HCT116 (cell line): Measurements from ENCODE around the gene MTHFD1L.
"Not testable (repeated sequence)": the region's sequence is repeated elsewhere in the genome, so short reads cannot be mapped to it uniquely, and the experiment has no call there.

Experiments used
- CEBPB ChIP-seq: IDR thresholded peaks from 2 replicates; pipeline ENCODE4 v1.6.1; 2012; ENCODE audit warnings: low read depth
- EZH2 ChIP-seq: fragments of 200-600 bp; sonication (generic); IDR thresholded peaks from 2 replicates; pipeline ENCODE4 v1.6.1; 2017; ENCODE audit warnings: antibody characterized with exemption, mixed run types
- EZH2phosphoT487 ChIP-seq: fragments of 200-600 bp; IDR thresholded peaks from 2 replicates; pipeline ENCODE4 v1.6.1; 2018; ENCODE audit warnings: antibody characterized with exemption, borderline replicate concordance
- FOSL1 ChIP-seq: IDR thresholded peaks from 2 replicates; pipeline ENCODE4 v1.6.1; 2012; ENCODE audit warnings: low read depth
- POLR2A ChIP-seq: IDR thresholded peaks from 2 replicates; pipeline ENCODE4 v1.7.0; 2011; ENCODE audit warnings: borderline replicate concordance; ENCODE audit not compliant: insufficient read depth, insufficient read length; ENCODE audit errors: extremely low read depth
- POLR2AphosphoS5 ChIP-seq: IDR thresholded peaks from 2 replicates; pipeline ENCODE4 v1.6.1; 2011; ENCODE audit warnings: mild to moderate bottlenecking, low read depth, low read length, moderate library complexity
- TCF7L2 ChIP-seq: IDR thresholded peaks from 2 replicates; pipeline ENCODE4 v1.7.0; 2011; ENCODE audit warnings: borderline replicate concordance, inconsistent platforms; ENCODE audit not compliant: insufficient read depth, insufficient read length; ENCODE audit errors: extremely low read depth
- TF ChIP-seq, protein P1 (sequence below), 3 experiments: fragments of 200-600 bp in 1 of 3; sonication (generic) in 1 of 3; IDR thresholded peaks in 2 of 3; conservative IDR thresholded peaks in 1 of 3; 2 replicates each; pipeline ENCODE4 v1.5.1; 2012 to 2017; ENCODE audit warnings: low read depth in 2 of 3, low read length in 2 of 3, antibody characterized with exemption in 1 of 3, borderline replicate concordance in 1 of 3, control low read depth in 1 of 3, mild to moderate bottlenecking in 1 of 3, mixed read lengths in 1 of 3, mixed run types in 1 of 3, moderate library complexity in 1 of 3; ENCODE audit not compliant: insufficient read depth in 1 of 3
- TF ChIP-seq, protein P2 (sequence below): IDR thresholded peaks from 2 replicates; pipeline ENCODE4 v1.6.1; 2012; ENCODE audit warnings: low read depth
- TF ChIP-seq, protein P3 (sequence below): IDR thresholded peaks from 2 replicates; pipeline ENCODE4 v1.6.1; 2011; ENCODE audit warnings: mild to moderate bottlenecking, low read length, moderate library complexity; ENCODE audit not compliant: insufficient replicate concordance; ENCODE audit errors: extremely low read depth
- TF ChIP-seq, protein P4 (sequence below): IDR thresholded peaks from 2 replicates; pipeline ENCODE4 v1.6.1; 2012
- TF ChIP-seq, protein P5 (sequence below): IDR thresholded peaks from 2 replicates; pipeline ENCODE4 v1.6.1; 2012

DNA sequence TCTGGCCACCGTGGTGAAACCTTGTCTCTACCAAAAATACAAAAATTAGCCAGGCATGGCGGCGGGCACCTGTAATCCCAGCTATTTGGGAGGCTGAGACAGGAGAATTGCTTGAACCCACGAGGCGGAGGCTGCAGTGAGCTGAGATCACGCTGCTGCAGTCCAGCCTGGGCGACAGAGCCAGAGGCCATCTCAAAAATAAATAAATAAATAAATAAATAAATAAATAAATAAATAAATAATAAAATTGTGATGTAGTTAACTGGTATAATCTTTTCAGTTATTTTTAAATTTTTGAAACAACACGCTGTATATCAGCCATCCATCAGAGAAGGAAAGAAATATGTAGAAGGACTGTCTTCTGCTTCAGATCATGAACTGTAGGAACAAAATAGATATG lies 221.6 kb downstream of the MTHFD1L start:
- TF ChIP-seq TCF7L2, EZH2, POLR2AphosphoS5, CEBPB, POLR2A, FOSL1, EZH2phosphoT487: not testable (repeated sequence)
- TF ChIP-seq, protein P1, sequence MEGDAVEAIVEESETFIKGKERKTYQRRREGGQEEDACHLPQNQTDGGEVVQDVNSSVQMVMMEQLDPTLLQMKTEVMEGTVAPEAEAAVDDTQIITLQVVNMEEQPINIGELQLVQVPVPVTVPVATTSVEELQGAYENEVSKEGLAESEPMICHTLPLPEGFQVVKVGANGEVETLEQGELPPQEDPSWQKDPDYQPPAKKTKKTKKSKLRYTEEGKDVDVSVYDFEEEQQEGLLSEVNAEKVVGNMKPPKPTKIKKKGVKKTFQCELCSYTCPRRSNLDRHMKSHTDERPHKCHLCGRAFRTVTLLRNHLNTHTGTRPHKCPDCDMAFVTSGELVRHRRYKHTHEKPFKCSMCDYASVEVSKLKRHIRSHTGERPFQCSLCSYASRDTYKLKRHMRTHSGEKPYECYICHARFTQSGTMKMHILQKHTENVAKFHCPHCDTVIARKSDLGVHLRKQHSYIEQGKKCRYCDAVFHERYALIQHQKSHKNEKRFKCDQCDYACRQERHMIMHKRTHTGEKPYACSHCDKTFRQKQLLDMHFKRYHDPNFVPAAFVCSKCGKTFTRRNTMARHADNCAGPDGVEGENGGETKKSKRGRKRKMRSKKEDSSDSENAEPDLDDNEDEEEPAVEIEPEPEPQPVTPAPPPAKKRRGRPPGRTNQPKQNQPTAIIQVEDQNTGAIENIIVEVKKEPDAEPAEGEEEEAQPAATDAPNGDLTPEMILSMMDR (IDR thresholded peaks at IDR 0.05 in 2 of 3, conservative IDR thresholded peaks at IDR 0.05 in 1 of 3; ENCODE audit: borderline replicate concordance in 1 of 3, insufficient read depth in 1 of 3, low read depth in 2 of 3, low read length in 2 of 3) = not testable (repeated sequence)
- TF ChIP-seq, protein P2, sequence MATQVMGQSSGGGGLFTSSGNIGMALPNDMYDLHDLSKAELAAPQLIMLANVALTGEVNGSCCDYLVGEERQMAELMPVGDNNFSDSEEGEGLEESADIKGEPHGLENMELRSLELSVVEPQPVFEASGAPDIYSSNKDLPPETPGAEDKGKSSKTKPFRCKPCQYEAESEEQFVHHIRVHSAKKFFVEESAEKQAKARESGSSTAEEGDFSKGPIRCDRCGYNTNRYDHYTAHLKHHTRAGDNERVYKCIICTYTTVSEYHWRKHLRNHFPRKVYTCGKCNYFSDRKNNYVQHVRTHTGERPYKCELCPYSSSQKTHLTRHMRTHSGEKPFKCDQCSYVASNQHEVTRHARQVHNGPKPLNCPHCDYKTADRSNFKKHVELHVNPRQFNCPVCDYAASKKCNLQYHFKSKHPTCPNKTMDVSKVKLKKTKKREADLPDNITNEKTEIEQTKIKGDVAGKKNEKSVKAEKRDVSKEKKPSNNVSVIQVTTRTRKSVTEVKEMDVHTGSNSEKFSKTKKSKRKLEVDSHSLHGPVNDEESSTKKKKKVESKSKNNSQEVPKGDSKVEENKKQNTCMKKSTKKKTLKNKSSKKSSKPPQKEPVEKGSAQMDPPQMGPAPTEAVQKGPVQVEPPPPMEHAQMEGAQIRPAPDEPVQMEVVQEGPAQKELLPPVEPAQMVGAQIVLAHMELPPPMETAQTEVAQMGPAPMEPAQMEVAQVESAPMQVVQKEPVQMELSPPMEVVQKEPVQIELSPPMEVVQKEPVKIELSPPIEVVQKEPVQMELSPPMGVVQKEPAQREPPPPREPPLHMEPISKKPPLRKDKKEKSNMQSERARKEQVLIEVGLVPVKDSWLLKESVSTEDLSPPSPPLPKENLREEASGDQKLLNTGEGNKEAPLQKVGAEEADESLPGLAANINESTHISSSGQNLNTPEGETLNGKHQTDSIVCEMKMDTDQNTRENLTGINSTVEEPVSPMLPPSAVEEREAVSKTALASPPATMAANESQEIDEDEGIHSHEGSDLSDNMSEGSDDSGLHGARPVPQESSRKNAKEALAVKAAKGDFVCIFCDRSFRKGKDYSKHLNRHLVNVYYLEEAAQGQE = not testable (repeated sequence)
- TF ChIP-seq, protein P3, sequence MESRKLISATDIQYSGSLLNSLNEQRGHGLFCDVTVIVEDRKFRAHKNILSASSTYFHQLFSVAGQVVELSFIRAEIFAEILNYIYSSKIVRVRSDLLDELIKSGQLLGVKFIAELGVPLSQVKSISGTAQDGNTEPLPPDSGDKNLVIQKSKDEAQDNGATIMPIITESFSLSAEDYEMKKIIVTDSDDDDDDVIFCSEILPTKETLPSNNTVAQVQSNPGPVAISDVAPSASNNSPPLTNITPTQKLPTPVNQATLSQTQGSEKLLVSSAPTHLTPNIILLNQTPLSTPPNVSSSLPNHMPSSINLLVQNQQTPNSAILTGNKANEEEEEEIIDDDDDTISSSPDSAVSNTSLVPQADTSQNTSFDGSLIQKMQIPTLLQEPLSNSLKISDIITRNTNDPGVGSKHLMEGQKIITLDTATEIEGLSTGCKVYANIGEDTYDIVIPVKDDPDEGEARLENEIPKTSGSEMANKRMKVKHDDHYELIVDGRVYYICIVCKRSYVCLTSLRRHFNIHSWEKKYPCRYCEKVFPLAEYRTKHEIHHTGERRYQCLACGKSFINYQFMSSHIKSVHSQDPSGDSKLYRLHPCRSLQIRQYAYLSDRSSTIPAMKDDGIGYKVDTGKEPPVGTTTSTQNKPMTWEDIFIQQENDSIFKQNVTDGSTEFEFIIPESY = not testable (repeated sequence)
- TF ChIP-seq, protein P4, sequence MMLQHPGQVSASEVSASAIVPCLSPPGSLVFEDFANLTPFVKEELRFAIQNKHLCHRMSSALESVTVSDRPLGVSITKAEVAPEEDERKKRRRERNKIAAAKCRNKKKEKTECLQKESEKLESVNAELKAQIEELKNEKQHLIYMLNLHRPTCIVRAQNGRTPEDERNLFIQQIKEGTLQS = not testable (repeated sequence)
- TF ChIP-seq, protein P5, sequence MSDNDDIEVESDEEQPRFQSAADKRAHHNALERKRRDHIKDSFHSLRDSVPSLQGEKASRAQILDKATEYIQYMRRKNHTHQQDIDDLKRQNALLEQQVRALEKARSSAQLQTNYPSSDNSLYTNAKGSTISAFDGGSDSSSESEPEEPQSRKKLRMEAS = not testable (repeated sequence)
